DOHH2 (cell line): ENCODE data around the gene GSG1L.

Source experiments
- EZH2phosphoT487 ChIP-seq: fragments of 200-600 bp; sonication (generic); IDR thresholded peaks from 2 replicates; pipeline ENCODE4 v1.6.1; 2017; ENCODE audit warnings: borderline replicate concordance, mild to moderate bottlenecking, antibody characterized with exemption, low read length, moderate library complexity, mixed read lengths
- TF ChIP-seq, protein P1 (sequence below): fragments of 200-600 bp; sonication (generic); IDR thresholded peaks from one replicate; pipeline ENCODE4 v1.5.1; 2014; ENCODE audit warnings: antibody characterized with exemption, mild to moderate bottlenecking, low read depth, low read length; ENCODE audit not compliant: poor library complexity, severe bottlenecking

DNA sequence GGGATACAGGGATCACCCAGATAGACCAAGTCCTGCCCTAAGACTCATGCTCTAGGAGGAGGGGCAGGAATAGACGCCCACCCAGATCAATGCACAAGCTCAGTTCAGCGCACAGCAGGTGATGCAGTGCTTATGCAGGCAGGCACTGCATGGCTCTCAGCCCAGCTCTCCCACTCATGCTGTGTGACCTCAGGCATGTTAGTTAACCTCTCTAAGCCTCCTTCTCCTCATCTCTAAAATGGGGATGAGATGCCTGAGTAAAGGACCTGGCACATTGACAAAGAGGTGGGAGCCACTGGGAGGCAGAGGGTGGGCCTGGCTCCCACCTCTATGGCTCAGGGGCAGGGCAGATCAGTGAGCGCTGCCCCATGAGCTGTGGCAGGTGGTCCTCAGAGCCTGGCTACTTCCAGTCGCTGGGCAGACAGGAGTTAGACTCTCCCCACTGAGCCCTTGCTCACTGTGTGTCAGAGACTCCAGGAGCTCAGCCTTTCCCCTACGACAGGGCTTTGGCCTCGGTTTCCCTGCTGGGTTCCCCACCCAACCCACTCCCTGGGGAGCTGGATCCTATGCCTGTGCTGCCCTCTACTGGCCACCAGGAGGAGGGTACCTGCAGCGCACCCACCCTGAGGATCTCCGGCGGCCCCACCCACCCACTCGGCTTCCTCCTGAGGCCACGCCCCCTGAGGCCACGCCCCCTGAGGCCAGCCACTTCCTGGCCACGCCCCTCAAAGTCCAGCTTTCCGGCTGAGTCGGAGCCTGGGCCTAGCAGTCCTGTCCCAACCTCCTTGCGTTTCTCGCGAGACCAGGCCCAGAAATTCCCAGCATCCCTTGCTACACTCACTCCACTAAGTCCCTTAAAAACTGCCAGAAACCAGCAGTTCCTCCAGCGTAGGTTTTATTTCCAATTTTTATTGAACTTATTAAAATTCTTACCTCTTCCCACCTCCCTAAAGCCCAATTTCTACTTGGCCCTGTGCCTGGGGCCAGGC is 196.1 kb downstream of the GSG1L start:
- TF ChIP-seq, protein P1, sequence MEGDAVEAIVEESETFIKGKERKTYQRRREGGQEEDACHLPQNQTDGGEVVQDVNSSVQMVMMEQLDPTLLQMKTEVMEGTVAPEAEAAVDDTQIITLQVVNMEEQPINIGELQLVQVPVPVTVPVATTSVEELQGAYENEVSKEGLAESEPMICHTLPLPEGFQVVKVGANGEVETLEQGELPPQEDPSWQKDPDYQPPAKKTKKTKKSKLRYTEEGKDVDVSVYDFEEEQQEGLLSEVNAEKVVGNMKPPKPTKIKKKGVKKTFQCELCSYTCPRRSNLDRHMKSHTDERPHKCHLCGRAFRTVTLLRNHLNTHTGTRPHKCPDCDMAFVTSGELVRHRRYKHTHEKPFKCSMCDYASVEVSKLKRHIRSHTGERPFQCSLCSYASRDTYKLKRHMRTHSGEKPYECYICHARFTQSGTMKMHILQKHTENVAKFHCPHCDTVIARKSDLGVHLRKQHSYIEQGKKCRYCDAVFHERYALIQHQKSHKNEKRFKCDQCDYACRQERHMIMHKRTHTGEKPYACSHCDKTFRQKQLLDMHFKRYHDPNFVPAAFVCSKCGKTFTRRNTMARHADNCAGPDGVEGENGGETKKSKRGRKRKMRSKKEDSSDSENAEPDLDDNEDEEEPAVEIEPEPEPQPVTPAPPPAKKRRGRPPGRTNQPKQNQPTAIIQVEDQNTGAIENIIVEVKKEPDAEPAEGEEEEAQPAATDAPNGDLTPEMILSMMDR = peak; percentile 84
- TF ChIP-seq EZH2phosphoT487 = no peak
